HG03135 (cell line): Measurements from ENCODE around the gene SNX8.
"Not testable (repeated sequence)": the region's sequence is repeated elsewhere in the genome, so short reads cannot be mapped to it uniquely, and the experiment has no call there.

Experiments used
- ATAC-seq: cut with Tn5 transposase; IDR thresholded peaks from one replicate; pipeline ENCODE4 v1.9.1; 2021; ENCODE audit warnings: mild to moderate bottlenecking, moderate library complexity; ENCODE audit not compliant: unreplicated experiment

The SNX8 gene

DNA sequence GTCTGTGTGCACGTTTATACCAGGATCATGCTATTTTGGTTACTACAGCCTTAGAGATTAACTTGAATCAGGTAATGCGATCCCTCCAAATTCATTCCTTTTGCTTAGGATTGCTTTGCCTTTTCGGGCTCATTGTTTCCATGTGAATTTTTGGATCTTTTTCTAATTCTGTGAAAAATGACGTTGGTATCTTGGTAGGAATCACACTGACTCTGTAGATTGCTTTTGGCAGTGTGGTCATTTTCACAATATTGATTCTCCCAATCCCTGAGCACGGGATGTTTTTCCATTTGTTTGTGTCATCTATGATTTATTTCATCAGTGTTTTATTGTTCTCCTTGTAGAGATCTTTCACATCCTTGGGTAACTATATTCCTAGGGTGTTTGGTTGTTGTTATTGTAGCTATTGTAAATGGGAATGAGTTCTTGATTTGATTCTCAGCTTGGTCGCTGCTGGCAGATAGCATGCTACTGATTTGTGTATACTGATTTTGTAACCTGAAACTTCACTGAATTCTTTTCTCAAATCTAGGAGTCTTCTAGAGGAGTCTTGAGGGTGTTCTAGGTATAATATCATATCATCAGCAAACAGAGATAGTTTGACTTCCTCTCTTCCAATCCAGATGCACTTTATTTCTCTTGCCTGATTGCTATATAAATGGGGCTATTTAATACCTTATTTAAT lies 18.2 kb downstream of the SNX8 start:
- no peak for ATAC-seq

DNA sequence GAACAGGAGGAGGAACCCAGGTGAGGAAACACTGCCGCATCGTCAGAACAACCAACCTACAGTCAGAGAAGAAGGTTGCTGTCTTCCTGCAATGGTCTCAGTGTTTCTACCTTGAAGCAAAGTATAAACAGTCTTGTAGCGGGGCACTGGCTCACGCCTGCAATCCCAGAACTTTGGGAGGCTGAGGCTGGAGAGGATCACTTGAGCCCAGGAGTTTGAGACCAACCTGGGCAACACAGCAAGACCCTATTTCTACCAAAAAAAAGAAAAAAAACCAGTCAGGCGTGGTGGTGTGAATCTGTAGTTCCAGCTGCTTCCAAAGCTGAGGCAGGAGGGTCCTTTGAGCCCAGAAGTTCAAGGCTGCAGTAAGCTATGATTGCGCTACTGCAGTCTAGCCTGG lies 23.4 kb downstream of the SNX8 start:
- no peak for ATAC-seq

DNA sequence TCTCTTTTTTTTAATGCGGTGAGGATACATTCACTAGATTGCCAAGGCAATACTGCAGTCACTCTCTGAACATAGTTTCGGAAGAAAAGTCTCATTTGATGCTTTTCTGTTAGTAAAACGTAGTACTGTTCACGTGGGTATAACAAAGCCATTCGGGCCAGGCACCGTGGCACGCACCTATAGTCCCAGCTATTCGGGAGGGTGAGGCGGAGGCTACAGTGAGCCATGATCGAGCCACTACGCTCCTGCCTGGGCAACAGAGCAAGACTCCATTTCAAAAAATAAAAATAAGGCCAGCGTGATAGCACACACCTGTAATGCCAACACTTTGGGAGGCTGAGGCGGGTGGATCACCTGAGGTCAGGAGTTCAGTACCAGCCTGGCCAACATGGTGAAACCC lies 24.6 kb downstream of the SNX8 start:
- no peak for ATAC-seq

DNA sequence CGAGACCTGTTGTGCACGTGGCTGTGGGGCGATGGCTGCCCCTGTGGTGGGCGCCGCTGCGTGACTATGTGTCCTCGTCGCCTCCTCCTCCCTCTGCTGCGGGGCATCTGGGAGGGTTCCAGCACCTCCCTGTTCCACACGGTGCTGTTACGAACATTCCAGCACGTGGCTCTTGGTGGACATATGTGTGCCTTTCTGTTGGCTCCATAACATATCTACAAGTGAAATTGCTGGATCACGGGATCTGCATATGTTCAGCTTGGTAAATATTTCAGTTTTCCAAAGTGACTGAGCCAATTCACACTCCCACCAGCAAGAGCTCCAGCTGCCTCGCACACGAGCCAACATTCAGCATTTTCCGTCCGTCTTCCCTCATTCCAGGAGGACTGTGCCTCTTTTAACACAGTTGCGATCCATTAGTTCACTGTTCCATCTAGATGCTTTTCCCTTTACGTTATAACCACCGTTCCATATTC lies 25.1 kb downstream of the SNX8 start:
- ATAC-seq, result peak; percentile 11

DNA sequence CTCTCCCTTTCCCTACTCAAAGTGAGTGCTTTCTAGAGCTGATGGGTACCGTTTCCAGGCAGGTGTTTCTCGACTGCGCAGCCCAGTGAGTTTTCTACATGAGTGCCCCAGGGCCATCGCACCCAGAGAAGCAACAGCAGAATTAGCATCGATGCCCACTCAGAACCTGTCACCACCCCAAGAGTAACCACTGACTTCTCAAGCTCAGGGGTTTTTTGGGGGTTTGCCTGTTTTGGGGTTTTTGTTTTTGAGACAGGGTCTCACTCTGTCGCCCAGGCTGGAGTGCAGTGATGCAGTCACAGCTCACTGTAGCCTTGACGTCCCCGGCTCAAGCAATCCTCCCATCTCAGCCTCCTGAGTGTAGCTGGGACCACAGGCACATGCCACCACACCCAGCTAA lies 25.7 kb downstream of the SNX8 start:
- peak; percentile 76 for ATAC-seq

DNA sequence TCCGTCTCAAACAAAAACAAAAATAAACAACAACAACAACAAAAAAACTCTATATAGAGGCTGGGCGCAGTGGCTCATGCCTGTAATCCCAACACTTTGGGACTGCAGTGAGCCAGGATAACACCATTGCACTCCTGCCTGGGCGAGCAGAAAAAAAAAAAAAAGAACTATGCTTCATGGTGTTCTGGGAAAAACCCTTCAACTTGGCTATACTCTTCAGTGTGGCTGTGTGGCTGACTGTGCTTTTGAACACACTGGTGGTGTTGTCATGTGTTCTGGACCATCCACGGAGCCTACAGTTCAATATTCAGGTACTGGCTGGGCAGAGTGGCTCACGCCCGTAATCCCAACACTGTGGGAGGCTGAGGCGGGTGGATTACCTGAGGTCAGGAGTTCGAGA lies 26.5 kb downstream of the SNX8 start:
- ATAC-seq, result no peak

DNA sequence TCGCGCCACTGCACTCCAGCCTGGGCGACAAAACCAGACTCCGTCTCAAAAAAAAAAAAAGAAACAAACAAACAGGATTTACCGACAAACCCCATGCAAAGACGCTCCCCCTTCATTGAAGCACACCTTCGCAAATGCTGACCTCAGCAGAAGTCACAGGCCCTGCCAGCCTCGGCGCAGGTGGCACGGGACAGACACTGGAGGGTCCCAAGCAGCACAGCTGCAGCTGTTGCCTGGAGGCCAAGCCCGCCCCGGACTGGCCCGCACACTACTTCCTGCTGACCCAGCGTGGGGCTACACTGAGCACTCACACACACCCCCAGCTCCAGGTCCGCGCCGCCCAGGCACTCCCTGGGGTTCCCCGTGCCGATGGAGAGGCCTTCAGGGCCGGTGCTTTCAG lies 31.2 kb downstream of the SNX8 start:
- no peak for ATAC-seq

DNA sequence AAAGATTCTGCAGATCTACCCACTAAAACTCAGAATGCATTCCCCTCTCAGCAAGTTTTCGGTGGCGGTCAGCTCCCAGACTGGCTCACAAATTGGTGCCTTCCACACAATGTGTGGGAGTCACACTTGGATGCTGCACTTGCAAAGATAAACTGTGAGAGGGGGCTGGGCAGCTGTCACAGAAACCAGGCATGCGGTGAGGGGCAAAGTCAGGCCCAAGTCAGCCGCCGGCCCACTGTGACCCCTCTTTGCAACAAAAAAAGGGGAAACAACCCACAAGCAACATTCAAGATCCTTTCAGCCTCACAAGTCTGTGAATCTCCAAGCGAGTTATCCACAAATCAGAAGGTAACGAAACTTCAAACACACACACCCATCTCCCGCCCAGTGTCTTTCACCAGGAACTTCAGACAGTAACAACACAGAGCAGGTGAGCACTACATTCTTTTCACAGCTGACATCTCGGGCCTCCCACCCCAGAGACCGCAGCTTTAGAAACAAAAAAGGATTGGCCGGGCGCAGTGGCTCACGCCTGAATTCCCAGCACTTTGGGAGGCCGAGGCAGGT lies 32.0 kb downstream of the SNX8 start:
- no peak for ATAC-seq

DNA sequence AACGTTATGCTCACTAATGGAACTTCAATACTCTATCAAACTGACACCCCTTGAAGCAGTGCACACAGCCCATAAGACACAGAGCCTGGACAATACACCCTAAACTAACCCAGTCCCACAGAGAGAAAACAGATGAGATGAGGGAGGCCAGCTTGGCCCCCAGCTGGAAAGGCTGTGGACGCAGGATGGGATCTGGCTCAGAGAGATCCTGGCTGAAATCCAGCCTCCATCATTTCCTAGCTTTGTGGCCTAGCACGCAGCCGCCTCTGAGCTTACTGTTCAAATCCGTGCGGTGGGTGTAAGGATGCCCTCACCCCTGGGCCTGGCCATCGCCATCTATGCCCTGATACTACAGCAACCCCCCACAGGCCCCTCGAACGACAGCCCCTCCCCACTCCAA lies 32.7 kb downstream of the SNX8 start:
- no peak for ATAC-seq

DNA sequence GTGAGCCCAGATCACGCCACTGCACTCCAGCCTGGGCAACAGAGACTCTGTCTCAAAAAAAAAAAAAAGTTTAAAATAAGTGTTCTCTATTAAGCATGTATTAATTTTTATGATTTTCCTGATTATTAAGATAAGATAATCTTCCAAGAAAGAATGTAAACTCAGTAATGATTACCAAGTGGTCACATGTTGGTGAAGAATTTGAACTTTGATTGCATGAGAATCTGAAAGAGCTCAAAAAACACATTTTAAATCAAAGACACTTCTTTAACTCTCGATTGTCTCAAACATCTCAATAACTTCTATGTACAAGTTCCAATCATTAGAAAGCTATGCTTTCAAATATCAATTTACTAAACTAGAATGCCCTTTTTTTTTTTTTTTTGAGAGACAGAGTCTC lies 33.8 kb downstream of the SNX8 start:
- ATAC-seq, result no peak

DNA sequence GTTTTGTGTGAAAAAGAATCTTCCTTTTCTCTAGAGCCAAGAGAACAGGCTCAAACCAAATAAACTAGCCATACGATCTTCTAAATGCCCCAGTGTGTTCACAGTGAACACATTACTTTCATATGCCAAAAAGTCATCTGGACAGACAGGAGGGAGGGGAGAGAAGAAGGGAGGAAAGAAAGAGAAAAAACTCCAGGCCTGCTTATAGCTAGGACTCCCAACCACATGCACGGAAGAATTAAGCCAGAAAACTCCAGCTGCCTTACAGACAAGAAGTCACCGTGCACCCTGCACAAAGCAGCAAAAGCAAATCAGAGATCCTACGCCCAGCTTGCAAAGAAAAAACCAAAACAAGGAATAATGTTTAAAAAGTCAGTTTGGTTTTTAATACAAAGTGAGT lies 34.3 kb downstream of the SNX8 start:
- no peak for ATAC-seq

DNA sequence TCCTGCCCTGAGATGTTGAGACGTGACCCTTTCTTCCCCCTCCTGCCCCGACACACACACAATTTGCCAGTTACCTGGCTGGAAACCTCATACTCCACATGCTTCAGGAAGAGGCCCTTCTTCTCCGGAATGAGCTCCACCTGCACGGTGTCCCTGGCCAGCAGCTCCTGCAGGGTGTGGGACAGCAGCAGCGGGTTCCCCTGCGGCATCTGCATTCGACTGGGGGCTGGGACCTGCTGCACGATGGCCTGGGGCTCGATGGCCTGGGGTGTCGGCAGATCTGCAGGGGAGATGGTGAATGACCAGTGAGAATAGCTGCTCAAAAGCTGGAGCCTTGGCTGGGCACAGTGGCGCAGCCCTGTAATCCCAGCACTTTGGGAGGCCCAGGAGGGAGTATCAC lies 36.2 kb downstream of the SNX8 start:
- ATAC-seq, result no peak

DNA sequence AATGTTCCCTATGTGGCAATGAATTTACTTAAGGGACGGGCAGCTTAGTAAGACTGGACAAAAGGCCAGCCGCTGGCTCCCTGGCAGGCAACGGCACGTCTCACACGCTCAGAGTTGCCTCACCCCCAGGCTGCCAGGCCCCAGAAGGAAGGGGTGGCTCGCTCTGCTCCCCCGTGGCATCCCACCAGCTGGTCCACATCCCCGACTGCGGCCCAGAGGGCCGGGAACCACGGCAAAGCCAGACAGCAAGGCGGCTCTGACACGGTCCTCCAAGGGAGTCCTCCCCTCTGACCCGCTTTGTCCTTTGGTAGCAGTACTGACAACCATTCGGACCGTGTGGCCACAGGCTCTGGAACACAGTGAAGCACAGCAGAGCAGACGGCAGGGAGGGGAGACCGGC lies 38.1 kb downstream of the SNX8 start:
- no peak for ATAC-seq

DNA sequence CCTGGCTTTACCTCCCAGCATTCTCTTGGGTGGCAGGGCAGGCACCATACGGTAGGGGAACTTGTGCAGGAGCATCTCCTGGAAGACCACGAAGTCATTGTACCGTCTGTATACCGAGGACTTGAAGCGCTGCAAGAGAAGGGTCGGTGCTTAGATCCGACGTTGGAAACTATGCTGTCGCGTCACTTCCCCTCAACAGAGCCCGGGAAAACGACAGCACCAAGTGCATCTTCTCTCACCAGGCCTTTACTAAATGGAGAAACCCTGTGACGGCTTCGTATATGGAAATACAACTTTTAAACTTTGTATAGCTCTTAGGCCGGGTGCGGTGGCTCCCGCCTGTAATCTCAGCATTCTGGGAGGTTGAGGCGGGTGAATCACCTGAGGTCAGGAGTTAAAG lies 39.1 kb downstream of the SNX8 start:
- ATAC-seq, result no peak

DNA sequence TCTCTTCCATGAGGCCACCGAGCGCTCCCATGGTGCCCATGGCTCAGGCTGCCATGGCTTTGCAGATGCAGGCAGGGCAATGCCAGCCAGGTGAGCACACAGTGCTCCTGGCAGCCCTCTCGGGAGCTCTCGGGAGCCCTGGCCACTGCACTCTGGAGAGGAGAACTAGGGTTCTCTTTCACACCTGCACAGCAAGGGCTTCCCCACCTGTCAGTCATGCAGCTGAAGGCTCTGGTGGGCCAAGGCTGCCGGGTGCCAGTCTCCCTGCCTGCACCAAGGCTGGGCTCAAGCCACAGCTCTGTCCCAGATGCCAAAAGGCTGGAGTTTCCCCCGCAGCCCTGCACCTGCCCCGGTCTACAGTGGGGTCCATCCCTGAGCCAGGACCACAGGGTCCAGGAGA lies 39.6 kb downstream of the SNX8 start:
- ATAC-seq, result no peak

DNA sequence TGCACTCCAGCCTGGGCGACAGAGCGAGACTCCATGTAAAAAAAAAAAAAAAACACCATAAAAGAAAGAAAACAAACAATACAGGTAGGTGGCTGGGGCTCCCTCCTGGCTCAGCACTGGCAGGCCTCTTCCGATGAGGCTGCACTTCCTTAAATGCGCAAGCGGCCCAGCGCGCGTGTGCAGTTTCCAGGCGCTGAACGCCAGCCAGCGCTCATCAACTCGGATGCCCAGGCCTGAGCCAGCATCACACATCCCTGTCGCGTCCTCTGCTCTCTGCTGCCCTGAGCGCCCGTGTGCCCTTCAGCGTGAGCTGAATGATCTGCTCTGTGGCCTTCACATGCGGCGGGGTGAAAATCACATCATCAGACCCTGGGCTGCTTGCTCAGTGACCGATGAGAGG lies 40.4 kb downstream of the SNX8 start:
- ATAC-seq, result no peak

DNA sequence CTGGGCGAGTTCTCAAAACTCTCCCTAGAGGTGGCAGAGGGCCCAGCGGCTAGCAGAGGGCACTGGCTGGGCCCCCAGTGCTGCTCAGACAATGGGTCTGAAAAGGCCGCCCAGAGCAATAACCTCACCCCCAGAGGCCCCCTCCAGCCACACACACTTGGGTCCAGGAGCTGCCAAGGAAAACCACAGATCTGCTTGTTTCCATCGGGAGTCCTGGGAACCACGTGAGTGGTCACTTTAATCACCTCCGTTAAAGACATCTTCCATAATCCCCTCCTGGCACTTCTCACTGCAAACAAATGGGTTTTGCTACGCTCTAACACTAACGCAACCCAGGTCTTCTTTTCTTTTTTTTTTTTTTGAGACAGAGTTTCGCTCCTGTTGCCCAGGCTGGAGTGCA lies 42.2 kb downstream of the SNX8 start:
- ATAC-seq, result no peak

DNA sequence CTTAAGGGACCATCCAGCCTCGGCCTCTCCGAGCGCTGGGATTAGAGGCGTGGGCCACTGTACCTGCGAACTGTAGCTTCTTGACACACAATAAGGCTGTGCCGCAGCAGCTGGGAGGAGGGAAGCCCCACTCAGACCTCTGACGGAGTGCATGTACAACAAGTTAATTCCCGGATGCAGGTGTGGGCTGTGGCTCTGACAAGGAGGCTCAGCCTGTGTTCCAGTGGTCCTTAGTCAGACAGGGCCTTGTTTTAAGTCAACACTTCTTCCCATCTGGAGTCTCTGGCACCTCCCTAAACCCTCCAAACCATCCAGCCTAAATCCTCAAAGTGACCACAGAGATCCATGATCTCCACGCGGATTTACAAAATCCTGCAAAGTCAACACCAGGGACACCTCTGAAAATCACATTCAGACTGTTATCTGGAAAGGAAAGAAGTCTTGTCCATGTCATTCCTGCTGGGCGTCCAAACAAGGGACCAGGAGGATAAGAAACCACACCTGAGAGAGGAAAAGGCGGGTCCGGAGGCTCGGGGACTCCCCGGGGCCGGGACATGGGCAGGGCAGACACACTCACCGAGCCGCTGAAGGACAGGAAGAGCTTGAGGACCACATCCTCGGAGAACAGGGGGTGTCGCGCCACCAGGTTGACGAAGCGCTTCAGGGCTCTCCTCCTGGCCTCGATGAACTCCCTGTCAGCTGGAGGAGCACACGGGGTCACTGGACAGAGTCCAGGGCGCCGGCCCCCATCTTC lies 42.8 kb downstream of the SNX8 start:
- no peak for ATAC-seq

DNA sequence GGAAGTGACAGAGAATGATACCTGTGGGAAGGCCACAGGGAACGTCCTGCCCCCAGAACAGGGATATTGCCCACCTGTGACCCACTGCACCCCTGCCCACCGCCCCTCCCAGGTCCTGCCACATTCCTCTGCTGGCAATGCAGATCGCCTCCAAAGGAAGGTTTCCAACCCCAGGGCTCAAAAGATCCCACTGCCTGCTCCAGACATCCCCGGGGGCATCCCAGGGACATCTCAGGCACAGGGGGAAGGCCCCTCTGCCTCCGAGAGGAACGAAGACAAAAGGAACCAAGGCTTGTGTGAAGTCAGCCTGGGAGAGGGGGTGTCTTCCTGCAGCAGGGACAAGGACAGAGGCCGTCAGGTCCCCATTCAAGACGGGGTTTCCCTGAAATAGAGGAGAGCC lies 43.7 kb downstream of the SNX8 start:
- ATAC-seq, result no peak

DNA sequence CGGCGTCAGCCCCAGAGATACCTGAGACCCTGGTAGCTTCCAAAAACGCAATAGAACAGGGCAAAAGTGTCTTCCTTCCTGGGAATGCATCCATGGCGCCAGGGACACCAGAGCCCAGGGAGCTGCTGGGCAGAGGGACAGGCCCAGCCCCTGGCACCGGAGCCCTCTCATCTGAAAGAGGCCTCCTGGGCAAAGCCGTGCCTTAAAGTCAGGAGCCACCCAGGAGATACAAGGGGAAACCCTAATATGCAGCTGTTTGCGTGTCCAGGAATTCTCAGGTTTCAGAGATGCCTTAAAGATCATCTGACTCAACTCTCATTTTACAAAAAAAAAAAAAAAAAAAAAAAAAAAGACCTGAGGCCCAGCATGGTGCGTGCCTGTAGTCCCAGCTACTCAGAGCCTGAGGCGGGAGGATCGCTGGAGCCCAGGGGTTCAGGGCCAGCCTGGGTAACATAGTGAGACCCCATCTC lies 44.2 kb downstream of the SNX8 start:
- ATAC-seq, result no peak

DNA sequence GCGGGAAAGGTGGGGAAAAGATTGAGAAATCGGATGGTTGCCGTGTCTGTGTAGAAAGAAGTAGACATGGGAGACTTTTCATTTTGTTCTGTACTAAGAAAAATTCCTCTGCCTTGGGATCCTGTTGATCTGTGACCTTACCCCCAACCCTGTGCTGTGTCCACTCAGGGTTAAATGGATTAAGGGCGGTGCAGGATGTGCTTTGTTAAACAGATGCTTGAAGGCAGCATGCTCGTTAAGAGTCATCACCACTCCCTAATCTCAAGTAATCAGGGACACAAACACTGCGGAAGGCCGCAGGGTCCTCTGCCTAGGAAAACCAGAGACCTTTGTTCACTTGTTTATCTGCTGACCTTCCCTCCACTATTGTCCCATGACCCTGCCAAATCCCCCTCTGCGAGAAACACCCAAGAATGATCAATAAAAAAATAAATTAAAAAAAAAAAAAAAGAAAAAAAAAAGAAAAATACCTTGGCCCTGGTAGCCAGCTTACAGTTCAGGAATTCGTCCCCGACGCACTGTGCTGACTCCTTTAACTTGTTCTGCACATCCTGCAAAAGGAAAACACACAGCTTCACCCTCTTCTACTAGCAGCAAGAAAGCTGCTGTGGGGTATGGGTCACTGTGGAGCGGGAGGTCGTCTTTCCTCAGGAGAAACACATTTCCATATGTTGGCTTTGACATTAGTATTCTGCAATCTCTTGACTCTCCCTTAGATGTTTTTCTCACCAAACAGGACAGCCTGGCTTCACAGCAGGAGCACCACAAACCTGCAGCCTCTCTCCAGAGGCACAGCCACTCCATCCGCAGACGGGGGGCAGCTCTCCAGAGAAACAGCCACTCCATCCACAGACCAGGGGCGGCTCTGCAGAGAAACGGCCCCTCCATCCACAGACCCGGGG lies 44.9 kb downstream of the SNX8 start:
- ATAC-seq, result not testable (repeated sequence)
